ENCODE measurements around the gene CNOT3.
"Not testable (repeated sequence)": the region's sequence is repeated elsewhere in the genome, so short reads cannot be mapped to it uniquely, and the experiment has no call there.

CNOT3 gene

DNA sequence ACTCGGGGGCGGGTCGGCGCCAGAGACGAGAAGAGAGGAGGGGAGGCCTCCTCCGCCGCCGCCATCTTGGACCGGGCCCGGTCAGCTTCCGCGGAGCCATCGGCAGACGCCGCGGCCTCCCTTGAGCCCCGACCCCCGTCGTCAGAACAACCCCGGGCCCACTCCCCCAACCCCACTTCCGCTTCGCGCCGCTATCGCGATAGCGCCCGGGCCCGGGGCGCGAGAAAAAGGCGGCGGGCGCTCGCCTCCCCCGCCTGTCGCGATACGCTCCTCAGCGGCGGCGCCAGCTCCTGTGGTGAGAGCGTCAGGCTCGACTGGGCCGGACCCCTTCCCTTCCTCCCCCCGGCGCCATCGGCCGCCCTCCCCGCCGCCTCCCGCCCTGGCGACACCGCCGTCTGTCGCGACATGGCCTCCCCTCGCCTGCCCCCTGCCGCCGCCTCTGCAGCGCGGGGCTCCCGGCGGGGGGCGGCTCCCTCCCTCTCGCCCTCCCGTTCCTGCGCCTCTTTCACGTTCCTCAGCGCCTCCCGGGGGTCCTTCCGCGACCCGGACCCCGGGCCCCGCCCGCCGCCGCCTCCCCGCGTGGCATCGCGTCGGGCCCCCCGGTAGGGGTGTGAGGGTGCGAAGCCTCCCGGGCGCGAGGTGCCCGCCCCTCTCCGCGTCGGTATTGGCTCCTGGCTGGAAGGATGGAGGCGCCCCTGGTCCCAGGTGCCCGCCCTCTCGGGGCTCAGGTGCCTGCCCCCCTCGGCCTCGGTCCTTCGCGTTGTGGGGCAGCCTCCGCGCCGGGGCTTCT, at the start of gene CNOT3:
TSS of gene CNOT3 (plus strand) at position 64 of the 790 bp plus-strand sequence. CDS start 5,217 bp downstream, outside the sequence.
- no peak for DNase-seq (ENCODE audit: low read depth)

DNA sequence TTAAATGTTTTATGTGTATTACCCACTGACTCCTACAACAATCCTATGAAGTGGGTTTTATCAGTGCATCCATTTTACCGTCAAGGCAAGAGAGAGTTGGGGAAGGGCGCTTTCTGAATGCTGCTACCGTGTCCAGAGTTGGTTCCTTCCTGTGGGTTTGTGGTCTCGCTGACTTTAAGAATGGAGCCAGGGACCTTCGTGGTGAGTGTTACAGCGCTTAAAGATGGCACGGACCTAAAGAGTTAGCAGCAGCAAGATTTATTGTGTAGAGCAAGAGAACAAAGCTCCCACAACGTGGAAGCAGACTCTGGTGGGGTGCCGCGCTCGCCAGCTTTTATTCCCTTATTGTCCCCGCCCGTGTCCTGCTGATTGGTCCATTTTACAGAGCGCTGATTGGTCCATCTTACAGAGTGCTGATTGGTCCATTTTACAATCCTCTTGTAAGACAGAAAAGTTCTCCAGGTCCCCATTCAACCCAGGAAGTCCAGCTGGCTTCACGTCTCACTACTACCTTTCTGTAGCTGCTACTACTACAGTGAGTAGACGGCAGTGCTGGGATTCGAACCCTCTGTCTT, 43.0 kb upstream of the CNOT3 start:
- DNase-seq (ENCODE audit: low read depth), result no peak

DNA sequence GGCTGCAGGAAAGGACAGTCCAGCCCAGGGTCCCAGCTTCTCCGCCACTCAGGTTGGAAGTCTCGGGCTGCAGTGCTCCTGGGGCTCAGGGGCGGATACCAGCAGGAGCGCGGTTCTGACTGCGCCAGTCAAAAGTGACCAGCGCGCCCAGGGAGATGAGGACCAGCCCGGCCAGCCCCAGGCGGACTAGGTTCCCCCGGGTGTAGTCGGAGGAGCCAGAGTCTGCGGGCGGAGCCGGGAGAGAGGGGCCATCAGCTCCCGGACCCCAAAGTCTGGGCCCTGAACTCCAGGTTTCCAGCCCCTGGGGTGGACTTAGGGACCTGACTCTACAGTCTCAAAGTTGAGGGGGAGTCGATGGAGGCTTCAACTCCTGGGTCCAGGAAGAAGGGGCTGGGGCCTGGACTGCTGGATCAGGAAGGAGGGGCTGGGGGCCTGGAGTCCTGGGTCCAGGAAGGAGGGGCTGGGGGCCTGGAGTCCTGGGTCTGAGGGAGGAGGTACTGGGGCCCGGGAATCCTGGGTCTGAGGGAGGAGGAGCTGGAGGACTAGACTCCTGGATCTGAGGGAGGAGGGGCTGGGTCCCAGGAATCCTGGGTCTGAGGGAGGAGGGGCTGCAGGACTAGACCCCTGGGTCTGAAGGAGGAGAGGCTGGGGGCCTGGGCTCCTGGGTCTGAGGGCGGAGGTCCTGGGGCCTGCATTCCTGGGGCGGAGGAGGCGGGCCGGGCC, 42.3 kb upstream of the CNOT3 start:
- no peak for DNase-seq (ENCODE audit: low read depth)

DNA sequence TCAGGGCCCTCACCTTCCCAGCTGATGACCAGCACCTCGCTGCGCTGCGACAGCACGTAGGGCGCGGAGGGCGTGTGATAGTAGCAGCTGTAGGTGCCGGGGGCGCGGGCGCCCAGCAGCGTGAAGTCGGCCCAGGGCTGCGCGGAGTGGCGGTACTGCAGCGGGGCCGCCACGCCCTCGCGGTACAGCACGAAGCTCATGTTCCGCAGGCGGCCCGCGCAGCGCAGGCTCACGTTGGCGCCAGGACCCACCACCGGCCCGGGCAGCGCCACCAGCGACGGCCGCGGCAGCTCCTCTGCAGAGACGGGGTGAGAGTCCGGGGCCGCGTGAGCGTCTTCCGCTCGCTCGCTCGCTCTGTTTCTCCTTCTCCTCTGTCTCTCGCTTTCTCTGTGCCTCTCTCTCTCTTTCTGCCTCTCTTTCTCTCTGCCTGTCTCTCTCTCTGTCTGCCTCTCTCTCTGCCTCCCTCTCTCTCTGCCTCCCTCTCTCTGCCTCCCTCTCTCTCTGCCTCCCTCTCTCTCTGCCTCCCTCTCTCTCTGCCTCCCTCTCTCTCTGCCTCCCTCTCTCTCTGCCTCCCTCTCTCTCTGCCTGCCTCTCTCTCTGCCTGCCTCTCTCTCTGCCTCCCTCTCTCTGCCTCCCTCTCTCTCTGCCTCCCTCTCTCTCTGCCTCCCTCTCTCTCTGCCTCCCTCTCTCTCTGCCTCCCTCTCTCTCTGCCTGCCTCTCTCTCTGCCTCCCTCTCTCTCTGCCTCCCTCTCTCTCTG, 41.5 kb upstream of the CNOT3 start:
- DNase-seq (ENCODE audit: low read depth), result not testable (repeated sequence)

DNA sequence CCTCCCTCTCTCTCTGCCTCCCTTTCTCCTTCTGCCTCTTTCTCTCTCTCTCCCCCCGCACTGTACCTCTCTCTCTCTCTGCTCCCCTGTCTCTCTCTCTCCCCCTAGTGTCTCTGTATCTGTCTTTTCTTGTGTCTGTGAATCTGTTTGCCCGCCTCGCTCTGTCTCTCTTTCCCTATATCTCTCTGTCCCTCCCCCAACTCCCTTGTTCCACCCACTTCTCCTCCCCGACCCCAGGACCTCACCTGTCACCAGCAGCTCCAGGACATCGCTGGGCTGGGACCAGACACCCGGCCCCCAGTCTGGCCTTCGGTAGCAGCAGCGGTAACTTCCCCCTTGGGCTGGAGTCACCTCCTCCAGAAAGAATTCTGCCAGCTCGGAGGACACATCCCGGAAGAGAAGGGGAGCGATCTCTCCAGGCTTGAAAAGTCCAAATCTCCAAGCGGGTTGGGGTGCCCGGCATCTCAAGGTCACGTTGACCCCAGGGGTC, 40.9 kb upstream of the CNOT3 start:
- DNase-seq (ENCODE audit: low read depth), result no peak

DNA sequence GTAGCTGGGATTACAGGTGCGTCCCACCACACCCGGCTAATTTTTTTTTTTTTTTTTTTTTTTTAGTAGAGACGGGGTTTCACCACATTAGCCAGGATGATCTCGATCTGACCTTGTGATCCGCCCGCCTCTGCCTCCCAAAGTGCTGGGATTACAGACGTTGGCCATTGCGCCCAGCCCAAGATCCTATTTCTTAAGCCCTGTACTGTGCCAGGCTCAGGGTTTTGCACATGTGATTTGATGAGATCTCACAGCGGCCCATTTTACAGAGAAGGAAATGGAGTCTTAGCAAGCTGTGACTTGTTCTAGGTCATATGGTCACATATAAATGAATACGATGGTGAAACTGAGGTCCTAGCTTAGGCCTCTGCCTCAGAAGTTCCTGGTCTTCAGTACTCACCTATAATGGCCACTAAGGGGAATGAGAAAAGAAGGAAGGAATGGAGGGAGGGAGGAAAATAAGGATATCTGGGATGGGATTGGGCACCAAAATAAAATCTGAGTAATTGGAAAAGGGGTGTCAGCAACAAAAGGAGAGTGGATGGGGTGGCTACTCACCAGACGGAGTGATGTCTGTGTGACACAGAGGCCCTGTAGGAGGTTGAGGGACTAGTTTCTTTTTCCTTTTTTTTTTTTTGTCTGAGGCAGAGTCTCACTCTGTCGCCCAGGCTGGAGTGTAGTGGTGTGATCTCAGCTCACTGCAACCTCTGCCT, 38.2 kb upstream of the CNOT3 start:
- no peak for DNase-seq (ENCODE audit: low read depth)

GRCh38 chr19:54099903-54100255, 37.7 kb upstream of the CNOT3 start:
- DNase-seq (ENCODE audit: low read depth), result not testable (repeated sequence)

- DNase-seq (ENCODE audit: low read depth), result no peak
These were observed 37.0 kb upstream of the CNOT3 start, which contains the start of gene OSCAR for GRCh38 chr19:54100561-54100960. TSS of gene OSCAR (minus strand) at chr19:54100803. CDS start at chr19:54100792, 11 bp downstream.

DNA sequence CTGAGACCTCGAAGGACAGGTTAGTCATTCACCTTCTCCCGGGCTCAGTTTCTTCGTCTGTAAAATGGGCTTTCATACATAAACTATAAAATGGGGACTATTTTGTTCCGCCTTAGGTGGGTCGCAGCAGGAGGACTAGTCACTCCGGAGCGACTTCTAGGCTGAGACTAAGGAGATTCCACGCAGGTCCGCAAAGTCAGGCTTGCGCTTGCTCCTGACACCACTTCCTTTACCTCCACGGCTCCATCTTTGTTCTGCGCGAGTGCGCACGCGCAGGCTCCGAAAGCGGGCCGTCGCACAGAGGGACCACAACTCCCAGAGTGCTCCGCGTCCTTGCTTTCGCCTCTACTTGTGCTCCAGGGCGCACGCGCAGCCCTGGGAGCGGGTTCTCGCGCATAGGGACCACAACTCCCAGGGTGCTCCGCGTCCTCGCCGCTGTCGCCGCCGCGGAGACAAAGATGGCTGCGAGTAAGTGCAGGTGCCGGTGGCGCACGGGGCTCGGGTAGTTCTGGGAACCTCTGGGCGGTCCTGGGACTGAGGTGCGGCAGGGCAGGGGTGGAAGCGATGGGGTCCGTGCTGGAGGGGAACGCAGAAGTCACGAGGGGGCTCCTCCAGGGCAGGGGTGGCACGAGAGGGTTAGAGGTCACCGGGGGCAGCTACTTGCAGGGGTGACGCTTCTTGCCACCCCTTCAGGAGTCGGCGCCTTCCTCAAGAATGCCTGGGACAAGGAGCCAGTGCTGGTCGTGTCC, 35.0 kb upstream of the CNOT3 start, which contains the start of gene NDUFA3:
TSS of gene NDUFA3 (plus strand) at position 435 of the 749 bp plus-strand sequence. CDS start at position 459, 24 bp downstream.
- DNase-seq (ENCODE audit: low read depth), result peak; percentile 98

GRCh38 chr19:54104998-54105715, 32.4 kb upstream of the CNOT3 start:
- DNase-seq (ENCODE audit: low read depth), result no peak

DNA sequence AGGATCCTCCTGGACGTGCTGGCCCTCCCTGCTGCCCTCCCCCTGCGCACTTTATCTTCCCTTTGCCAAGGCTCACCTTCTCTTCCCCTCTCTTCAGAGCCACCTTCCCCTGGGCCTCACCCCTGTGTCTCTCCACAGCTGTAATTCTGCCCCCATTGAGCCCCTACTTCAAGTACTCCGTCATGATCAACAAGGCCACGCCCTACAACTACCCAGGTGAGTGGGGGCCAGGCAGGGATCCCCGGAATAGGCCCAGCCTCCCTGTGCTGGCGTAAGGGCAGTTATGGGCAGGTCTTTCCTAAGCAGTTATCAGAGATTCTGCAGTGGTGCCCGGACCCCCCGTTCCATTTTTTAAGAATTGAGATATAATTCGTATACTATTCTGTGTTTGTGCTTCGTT, 31.8 kb upstream of the CNOT3 start:
- no peak for DNase-seq (ENCODE audit: low read depth)

DNA sequence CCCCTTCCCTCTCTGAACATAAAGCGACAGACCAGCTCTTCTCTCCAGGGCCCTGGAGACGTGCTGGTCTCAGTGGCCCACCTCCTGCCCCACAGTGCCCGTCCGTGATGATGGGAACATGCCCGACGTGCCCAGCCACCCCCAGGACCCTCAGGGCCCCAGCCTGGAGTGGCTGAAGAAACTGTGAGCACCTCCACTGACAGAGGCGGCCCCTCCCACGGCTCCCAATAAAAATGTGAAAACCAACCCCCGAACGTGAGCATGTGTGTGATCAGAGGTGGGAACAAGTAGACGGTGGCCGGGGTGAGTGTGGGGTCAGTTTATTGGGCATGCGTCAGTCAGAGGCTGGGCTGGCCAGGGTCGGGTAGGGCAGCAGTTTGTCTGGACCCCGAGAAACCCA, 30.8 kb upstream of the CNOT3 start:
- DNase-seq (ENCODE audit: low read depth), result no peak

DNA sequence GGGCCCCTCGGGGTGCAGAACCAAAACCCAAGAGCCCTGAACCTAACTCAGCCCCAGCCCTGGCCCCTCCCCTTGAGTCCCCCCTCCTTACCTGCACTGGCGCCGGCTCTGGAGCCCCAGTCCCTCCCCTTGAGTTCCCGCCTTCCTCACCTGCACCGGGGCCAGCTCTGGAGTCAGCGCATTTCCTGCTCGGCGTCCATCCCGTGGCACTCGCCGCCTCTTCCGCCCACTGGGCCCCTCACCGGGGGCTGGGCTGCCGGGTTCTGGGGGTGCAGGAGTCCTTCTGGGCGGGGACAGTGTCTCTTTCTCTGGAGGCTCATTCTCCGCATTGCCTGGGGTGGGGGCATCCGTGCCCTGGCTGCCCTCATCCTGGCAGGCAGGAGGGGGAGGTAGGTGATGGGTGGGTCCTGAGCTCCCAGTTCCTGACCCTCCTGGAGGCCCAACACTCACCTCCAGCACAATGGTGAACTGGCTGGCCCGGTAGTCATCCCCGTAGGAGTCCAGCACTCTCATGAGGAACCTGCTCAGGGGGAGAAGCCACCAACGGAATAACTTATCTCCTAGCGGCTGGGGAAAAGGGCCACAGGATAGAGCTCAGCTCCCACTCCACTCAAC, 29.6 kb upstream of the CNOT3 start:
- DNase-seq (ENCODE audit: low read depth), result no peak

DNA sequence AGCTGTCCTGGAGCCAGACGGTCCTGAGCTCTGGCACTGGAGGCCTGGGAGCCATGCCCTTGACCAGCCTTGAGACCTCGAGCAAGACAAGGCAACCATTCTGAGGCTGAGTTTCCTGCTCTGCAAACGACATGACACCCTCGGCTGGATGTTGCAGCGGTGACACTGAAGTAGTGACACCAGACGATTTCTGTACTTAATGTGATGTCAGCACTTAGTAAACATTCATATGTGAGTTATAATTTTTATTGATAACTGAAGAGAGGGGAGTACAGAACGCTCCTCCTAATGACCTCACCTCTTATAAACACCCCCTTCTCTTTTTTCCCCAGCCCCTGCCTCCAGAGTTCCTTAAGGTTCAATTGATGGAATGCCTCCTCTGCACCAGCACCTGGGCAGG, 29.1 kb upstream of the CNOT3 start:
- DNase-seq (ENCODE audit: low read depth), result no peak

DNA sequence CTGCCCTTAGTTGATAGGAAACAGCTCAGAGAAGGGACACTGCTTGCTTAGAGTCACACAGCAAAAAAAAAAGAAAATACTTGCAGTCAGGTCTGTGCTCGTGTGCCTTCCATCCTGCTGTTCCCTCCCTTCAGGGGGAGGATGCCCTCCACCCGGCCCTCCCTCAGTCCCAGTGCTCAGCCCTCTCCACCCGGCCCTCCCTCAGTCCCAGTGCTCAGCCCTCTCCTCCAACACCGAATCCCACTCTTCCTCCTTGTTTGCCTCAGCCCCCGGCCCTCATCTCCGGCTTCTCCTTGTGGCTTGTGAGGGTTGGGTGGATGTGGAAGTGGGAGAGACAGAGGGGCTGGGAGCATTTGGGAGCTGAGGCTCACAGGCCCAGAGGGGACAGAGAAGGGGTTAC, 27.9 kb upstream of the CNOT3 start:
- DNase-seq (ENCODE audit: low read depth), result no peak

DNA sequence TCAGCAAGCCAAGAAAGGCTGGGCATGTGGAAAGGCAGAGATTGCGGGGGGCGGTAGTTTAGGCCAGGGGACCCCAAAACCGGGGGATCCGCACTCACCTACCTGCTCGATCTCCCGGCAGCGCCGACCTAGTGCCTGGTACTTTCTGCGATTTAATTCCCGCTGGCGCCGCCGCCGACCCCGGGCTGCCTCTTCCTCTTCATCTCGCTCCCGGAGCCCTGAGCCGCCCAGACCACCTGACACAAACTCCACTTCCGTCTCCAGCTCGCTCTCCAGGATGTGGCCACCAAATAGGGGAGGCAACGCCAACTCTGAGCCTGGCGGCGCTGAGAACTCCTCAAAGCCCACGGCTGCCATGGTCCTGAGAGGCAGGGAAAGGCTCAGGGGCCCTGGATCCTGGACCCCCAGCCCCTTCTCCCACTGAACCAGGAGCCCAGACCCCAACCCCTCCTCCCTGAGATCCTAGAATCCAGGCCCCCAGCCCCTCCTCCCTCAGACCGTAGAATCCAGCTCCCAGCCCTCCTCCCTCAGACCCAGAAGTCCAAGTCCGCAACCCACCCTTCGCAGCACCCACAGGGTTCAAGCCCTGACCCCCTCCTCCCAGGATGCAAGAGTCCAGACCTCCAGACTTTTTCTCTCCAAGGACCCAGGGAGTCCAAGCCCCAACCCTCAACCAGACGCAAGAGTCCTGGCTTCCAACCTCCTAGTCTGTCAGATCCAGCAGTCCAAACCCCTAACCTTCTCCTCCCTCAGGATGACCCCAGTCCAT, 23.0 kb upstream of the CNOT3 start:
- DNase-seq (ENCODE audit: low read depth), result no peak

DNA sequence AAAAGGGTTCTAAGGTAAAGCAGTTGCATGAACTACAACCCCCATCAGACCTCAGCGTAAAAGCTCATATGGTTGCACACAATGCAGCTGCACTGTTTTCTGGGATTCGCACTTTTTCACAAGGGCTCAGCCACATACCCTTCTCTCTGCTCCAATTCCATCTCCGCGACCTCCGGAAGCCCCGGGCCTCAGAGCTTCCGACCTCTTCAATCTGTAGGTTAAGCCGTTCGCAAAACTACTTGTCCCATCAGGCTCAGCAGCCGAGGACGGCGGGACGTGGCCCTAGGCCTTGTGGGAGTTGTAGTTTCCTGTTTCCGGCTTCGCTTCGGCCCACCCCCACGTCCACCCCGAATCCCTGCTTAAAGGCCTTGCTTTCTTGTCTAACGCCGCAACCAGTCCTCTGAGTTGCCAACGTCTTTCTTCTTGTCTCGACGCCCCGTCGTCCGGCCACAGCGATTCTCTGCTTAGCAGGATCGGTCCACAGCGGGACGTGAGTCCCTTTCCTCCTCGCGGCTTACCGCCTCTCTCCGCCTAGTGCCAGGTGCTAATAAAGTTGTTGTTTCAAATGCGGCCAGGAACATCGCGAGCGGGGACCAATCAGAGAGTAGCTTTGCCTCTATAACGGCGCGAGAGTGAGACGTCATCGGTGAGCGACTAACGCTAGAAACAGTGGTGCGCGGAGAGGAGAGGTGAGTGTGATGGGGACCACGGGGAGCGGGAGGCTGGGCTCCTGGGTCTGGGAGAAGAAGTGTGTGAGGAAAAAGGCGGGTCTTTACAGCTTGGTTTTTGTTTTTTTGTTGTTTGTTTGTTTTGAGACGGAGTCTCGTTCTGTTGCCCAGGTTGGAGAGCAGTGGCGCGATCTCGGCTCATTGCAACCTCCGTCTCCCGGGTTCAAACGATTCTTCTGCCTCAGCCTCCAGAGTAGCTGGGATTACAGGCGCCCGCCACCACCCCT, 22.2 kb upstream of the CNOT3 start, which contains the start of the genes PRPF31 and TFPT:
TSS of gene PRPF31 (plus strand) at position 646 of the 955 bp plus-strand sequence. CDS start 2,525 bp downstream, outside the sequence.
TSS of gene TFPT (minus strand) at position 549 of the 955 bp plus-strand sequence. CDS start at position 161, 388 bp downstream.
- peak; percentile 99 for DNase-seq (ENCODE audit: low read depth)
